C4-2B (cell line): ENCODE measurements around the gene PEX5L.

Experiments used
- ZFX ChIP-seq: fragments of 450-650 bp; IDR thresholded peaks from 2 replicates; pipeline ENCODE4 v1.6.1; 2017
- TF ChIP-seq, protein P1 (sequence below): fragments of 450-650 bp; conservative IDR thresholded peaks from 2 replicates; pipeline ENCODE4 v1.5.1; 2017; ENCODE audit warnings: mild to moderate bottlenecking

GRCh38 chr3:179921500-179921899 lies 115.2 kb downstream of the PEX5L start:
- TF ChIP-seq, protein P1, sequence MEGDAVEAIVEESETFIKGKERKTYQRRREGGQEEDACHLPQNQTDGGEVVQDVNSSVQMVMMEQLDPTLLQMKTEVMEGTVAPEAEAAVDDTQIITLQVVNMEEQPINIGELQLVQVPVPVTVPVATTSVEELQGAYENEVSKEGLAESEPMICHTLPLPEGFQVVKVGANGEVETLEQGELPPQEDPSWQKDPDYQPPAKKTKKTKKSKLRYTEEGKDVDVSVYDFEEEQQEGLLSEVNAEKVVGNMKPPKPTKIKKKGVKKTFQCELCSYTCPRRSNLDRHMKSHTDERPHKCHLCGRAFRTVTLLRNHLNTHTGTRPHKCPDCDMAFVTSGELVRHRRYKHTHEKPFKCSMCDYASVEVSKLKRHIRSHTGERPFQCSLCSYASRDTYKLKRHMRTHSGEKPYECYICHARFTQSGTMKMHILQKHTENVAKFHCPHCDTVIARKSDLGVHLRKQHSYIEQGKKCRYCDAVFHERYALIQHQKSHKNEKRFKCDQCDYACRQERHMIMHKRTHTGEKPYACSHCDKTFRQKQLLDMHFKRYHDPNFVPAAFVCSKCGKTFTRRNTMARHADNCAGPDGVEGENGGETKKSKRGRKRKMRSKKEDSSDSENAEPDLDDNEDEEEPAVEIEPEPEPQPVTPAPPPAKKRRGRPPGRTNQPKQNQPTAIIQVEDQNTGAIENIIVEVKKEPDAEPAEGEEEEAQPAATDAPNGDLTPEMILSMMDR = no peak
- TF ChIP-seq ZFX = no peak
